ENCODE data around the gene ARHGEF10L. TPM values are rescaled to one million over a fixed set of nuclear protein-coding genes. Genes with fewer than 3 reads are reported as not detected.

ARHGEF10L gene
- total RNA-seq, 2 donors from 2014 or later, result 81.4 to 93.1 TPM

DNA sequence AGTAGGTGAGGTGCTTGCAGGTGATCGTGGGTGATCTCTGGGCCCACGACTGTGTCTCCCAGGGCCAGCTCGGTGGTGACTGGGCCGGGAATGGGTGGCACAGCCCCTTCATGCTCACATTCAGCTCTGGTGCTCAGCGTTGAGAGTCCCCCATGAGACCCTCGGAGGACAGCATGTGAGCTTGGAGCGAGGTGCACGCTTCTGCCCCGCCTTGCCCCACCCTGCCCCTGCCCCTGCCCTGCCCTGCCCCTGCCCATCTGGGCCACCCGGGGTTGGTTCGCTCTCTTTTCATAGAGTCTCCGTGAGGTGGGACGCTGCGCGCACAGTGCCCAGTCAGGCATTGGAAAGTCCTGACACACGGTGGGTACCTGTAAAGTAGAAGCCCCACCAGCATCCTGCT lies 140.4 kb downstream of the ARHGEF10L start:
- TF ChIP-seq POLR2A (IDR thresholded peaks at IDR 0.05), result no peak
- TF ChIP-seq, protein P1, sequence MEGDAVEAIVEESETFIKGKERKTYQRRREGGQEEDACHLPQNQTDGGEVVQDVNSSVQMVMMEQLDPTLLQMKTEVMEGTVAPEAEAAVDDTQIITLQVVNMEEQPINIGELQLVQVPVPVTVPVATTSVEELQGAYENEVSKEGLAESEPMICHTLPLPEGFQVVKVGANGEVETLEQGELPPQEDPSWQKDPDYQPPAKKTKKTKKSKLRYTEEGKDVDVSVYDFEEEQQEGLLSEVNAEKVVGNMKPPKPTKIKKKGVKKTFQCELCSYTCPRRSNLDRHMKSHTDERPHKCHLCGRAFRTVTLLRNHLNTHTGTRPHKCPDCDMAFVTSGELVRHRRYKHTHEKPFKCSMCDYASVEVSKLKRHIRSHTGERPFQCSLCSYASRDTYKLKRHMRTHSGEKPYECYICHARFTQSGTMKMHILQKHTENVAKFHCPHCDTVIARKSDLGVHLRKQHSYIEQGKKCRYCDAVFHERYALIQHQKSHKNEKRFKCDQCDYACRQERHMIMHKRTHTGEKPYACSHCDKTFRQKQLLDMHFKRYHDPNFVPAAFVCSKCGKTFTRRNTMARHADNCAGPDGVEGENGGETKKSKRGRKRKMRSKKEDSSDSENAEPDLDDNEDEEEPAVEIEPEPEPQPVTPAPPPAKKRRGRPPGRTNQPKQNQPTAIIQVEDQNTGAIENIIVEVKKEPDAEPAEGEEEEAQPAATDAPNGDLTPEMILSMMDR (IDR thresholded peaks at IDR 0.05), result no peak
- H3K4me1 ChIP-seq, result peaks cover 6% of the 10 kb centered on the region
- H3K36me3 ChIP-seq (replicated peaks in 1 of 2; ENCODE audit: insufficient read depth in 1 of 2, low read depth in 2 of 2), result peaks cover 0 to 1% of the 10 kb centered on the region in 2 donors
- no peaks in the 10 kb centered on the region for H3K9me3 ChIP-seq
- H3K27me3 ChIP-seq, result no peaks in the 10 kb centered on the region
- no peak for ATAC-seq
- WGBS, 2 donors, result 88 to 95% methylated on average over 8 to 16 of the region's 16 CpGs
- intact Hi-C loops (cut with DNase I), result no loop called here
- no peak overlapping the region for H3K27ac ChIP-seq
- no peak for DNase-seq
- H3K4me3 ChIP-seq, result no peak overlapping the region

DNA sequence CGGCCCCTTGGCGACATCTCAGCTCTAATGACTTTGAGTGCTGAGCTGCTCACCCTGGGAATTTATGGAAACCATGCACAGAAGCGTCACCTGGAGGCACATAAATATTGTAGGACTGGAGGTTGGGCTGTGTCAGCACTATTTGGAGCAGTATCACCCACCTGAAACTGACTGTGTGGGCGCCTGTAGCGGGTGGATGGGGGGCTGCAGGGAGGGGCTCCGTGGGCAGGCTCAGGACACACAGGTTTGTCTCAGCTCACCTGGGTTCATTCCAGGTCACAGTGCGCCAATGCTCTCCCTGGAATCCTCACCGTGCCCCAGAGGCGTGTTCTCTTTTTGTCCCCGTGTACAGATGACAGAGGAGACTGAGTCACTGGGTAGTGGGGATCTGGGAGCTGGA lies 140.8 kb downstream of the ARHGEF10L start:
- Histone ChIP-seq H3K27ac (no peak overlapping the region), H3K9me3 (no peaks in the 10 kb centered on the region), H3K36me3 (replicated peaks in 1 of 2; ENCODE audit: insufficient read depth in 1 of 2, low read depth in 2 of 2) (peaks cover 0 to 1% of the 10 kb centered on the region in 2 donors), H3K27me3 (no peaks in the 10 kb centered on the region), H3K4me3 (no peak overlapping the region), H3K4me1 (peaks cover 6% of the 10 kb centered on the region)
- no peak for DNase-seq
- intact Hi-C loops (cut with DNase I), result no loop called here
- no peak for ATAC-seq
- 86 to 90% methylated on average over 10 of the region's 10 CpGs for WGBS, 2 donors
- TF ChIP-seq POLR2A (IDR thresholded peaks at IDR 0.05), result no peak
- TF ChIP-seq, protein P1 (IDR thresholded peaks at IDR 0.05), result no peak

DNA sequence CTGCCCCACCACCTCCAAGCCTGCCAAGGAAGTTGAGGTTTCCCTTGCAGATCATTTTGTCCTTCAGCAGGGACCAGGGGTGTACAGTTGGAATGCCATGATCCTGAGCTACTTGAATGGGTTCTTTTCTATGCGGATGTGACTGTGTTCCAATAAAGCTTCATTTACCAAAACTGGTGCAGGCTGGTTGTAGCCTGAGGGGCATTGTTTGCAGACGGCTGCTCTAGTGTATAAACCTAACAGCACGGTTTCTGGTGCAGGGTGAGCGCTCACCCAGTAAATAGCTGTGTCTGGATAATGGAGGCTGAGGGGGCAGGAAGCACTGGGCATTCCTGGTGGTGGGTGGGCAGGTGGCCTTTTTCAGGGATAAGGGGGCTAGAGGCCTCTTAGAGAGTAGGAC lies 142.9 kb downstream of the ARHGEF10L start:
- intact Hi-C loops (cut with DNase I), result no loop called here
- peaks cover 0 to 3% of the 10 kb centered on the region in 2 donors for H3K36me3 ChIP-seq (replicated peaks in 1 of 2; ENCODE audit: insufficient read depth in 1 of 2, low read depth in 2 of 2)
- H3K27me3 ChIP-seq, result no peaks in the 10 kb centered on the region
- H3K4me1 ChIP-seq, result peaks cover 16% of the 10 kb centered on the region
- H3K4me3 ChIP-seq, result no peak overlapping the region
- TF ChIP-seq POLR2A (IDR thresholded peaks at IDR 0.05), result no peak
- TF ChIP-seq, protein P1 (IDR thresholded peaks at IDR 0.05), result no peak
- no peaks in the 10 kb centered on the region for H3K9me3 ChIP-seq
- 79 to 93% methylated on average over 3 to 4 of the region's 4 CpGs for WGBS, 2 donors
- ATAC-seq (no peak), DNase-seq (no peak)
- no peak overlapping the region for H3K27ac ChIP-seq

DNA sequence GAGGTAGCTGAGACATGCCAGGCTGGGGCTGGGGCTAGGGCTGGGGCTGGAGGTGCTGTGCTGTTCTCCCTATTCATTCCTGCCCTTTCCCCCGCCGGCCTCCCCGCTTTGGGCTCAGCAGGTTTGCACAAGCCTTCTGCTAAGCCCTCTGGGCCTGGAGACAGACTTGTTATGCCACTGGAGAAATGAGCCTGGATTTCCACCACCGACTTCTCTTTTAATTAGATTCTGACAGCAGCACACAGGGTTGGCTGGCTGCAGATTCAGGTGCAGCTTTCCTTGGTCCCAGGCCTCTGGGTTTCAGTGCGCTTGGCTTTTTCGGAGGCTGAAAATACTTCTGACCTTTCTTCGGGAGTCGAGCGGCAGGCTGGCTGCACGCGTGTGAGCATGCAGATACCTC lies 144.1 kb downstream of the ARHGEF10L start:
- intact Hi-C loops (cut with DNase I), result no loop called here
- TF ChIP-seq, protein P1 (IDR thresholded peaks at IDR 0.05), result no peak
- TF ChIP-seq POLR2A (IDR thresholded peaks at IDR 0.05), result no peak
- H3K36me3 ChIP-seq (replicated peaks in 1 of 2; ENCODE audit: insufficient read depth in 1 of 2, low read depth in 2 of 2), result peaks cover 0 to 8% of the 10 kb centered on the region in 2 donors
- ATAC-seq (no peak), DNase-seq (no peak)
- no peaks in the 10 kb centered on the region for H3K9me3 ChIP-seq
- no peak overlapping the region for H3K27ac ChIP-seq
- H3K4me1 ChIP-seq, result peaks cover 11% of the 10 kb centered on the region
- 89 to 92% methylated on average over 11 of the region's 11 CpGs for WGBS, 2 donors
- H3K27me3 ChIP-seq, result no peaks in the 10 kb centered on the region
- H3K4me3 ChIP-seq, result no peak overlapping the region

DNA sequence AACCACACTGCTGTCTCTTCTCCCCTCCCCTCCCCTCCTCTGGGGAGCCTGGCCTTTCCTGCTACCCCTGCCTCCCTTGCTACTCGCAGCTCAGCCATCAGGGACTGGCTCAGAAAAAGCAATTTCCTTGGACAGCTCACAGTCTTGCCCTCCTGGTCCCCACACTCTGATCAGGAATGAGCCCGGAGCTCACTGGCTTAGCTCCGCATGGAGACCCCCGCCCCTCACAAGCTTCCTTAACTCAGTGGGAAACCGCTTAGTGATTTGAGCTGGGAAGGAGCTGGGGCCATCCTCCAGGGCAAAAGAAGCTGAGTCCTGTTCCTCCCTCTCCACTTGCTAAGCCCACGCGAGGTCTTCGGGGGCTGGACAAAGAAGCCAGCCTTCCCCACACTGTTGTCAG lies 145.3 kb downstream of the ARHGEF10L start:
- no peak overlapping the region for H3K27ac ChIP-seq
- ATAC-seq (no peak), DNase-seq (no peak)
- 89 to 98% methylated on average over 6 to 8 of the region's 8 CpGs for WGBS, 2 donors
- no peaks in the 10 kb centered on the region for H3K9me3 ChIP-seq
- intact Hi-C loops (cut with DNase I), result no loop called here
- H3K27me3 ChIP-seq, result no peaks in the 10 kb centered on the region
- TF ChIP-seq, protein P1 (IDR thresholded peaks at IDR 0.05), result no peak
- no peak for TF ChIP-seq POLR2A (IDR thresholded peaks at IDR 0.05)
- H3K4me1 ChIP-seq, result peaks cover 11% of the 10 kb centered on the region
- H3K36me3 ChIP-seq (replicated peaks in 1 of 2; ENCODE audit: insufficient read depth in 1 of 2, low read depth in 2 of 2), result peaks cover 0 to 8% of the 10 kb centered on the region in 2 donors
- no peak overlapping the region for H3K4me3 ChIP-seq
